Measurements from ENCODE around the gene NDUFA3. TPM values are rescaled to one million over a fixed set of nuclear protein-coding genes. Genes with fewer than 3 reads are reported as not detected.

NDUFA3 gene
- total RNA-seq, 2 donors from 2014 or later: 196 to 229 TPM

- 91 to 97% methylated on average over 8 to 17 of the region's 19 CpGs for whole genome bisulfite sequencing, 2 experiments (ENCODE audit: insufficient coverage in 1 of 2, insufficient read length in 1 of 2)
- H3K27me3 Mint-ChIP-seq (ENCODE audit: insufficient read depth): no peaks in the 10 kb centered on the region
- no peak overlapping the region for H3K27ac Mint-ChIP-seq
- H3K4me3 Mint-ChIP-seq: no peak overlapping the region
- H3K36me3 Mint-ChIP-seq (ENCODE audit: low read depth): peaks cover 76% of the 10 kb centered on the region
- no peak for TF ChIP-seq CTCF (conservative IDR thresholded peaks at IDR 0.05)
- no peak overlapping the region for H3K9ac ChIP-seq (ENCODE audit: extremely low read depth, low read length, poor library complexity, severe bottlenecking)
- no peak overlapping the region for H3K4me3 ChIP-seq (ENCODE audit: low read length)
- no peaks in the 10 kb centered on the region for H3K9me3 Mint-ChIP-seq
- H3K36me3 ChIP-seq (ENCODE audit: control insufficient read depth, insufficient read depth, low read length): peaks cover 90% of the 10 kb centered on the region
- no peaks in the 10 kb centered on the region for H3K9me3 ChIP-seq (ENCODE audit: control insufficient read depth, low read length)
- H3K4me1 ChIP-seq (ENCODE audit: control insufficient read depth, insufficient read depth, low read length): no peaks in the 10 kb centered on the region
- no peaks in the 10 kb centered on the region for H3K4me1 Mint-ChIP-seq
- no peak for DNase-seq
- no peak overlapping the region for H3K27ac ChIP-seq (ENCODE audit: low read depth, low read length)
- H3K27me3 ChIP-seq (ENCODE audit: control insufficient read depth, insufficient read depth, low read length, poor library complexity, severe bottlenecking): no peaks in the 10 kb centered on the region
Measured at GRCh38 chr19:54148158-54148557, 45.5 kb downstream of the NDUFA3 start.

GRCh38 chr19:54149021-54149812 lies 46.6 kb downstream of the NDUFA3 start:
- WGBS, 2 experiments (ENCODE audit: insufficient coverage in 1 of 2, insufficient read length in 1 of 2): 92 to 96% methylated on average over 7 to 12 of the region's 12 CpGs
- Histone ChIP-seq H3K4me3 (ENCODE audit: low read length) (no peak overlapping the region), H3K27ac (ENCODE audit: low read depth, low read length) (no peak overlapping the region), H3K4me1 (ENCODE audit: control insufficient read depth, insufficient read depth, low read length) (no peaks in the 10 kb centered on the region), H3K36me3 (ENCODE audit: control insufficient read depth, insufficient read depth, low read length) (peaks cover 90% of the 10 kb centered on the region), H3K27me3 (ENCODE audit: control insufficient read depth, insufficient read depth, low read length, poor library complexity, severe bottlenecking) (no peaks in the 10 kb centered on the region), H3K9me3 (ENCODE audit: control insufficient read depth, low read length) (no peaks in the 10 kb centered on the region), H3K9ac (ENCODE audit: extremely low read depth, low read length, poor library complexity, severe bottlenecking) (no peak overlapping the region)
- no peak for TF ChIP-seq CTCF (conservative IDR thresholded peaks at IDR 0.05)
- H3K36me3 Mint-ChIP-seq (ENCODE audit: low read depth): peaks cover 74% of the 10 kb centered on the region
- no peaks in the 10 kb centered on the region for H3K9me3 Mint-ChIP-seq
- no peaks in the 10 kb centered on the region for H3K4me1 Mint-ChIP-seq
- no peaks in the 10 kb centered on the region for H3K27me3 Mint-ChIP-seq (ENCODE audit: insufficient read depth)
- no peak overlapping the region for H3K4me3 Mint-ChIP-seq
- peak overlapping the region; percentile 26 for H3K27ac Mint-ChIP-seq
- DNase-seq: no peak

- no peak for TF ChIP-seq CTCF (conservative IDR thresholded peaks at IDR 0.05)
- Histone ChIP-seq H3K9ac (ENCODE audit: extremely low read depth, low read length, poor library complexity, severe bottlenecking) (no peak overlapping the region), H3K36me3 (ENCODE audit: control insufficient read depth, insufficient read depth, low read length) (peaks cover 89% of the 10 kb centered on the region), H3K4me1 (ENCODE audit: control insufficient read depth, insufficient read depth, low read length) (no peaks in the 10 kb centered on the region), H3K27me3 (ENCODE audit: control insufficient read depth, insufficient read depth, low read length, poor library complexity, severe bottlenecking) (no peaks in the 10 kb centered on the region), H3K4me3 (ENCODE audit: low read length) (no peak overlapping the region), H3K9me3 (ENCODE audit: control insufficient read depth, low read length) (no peaks in the 10 kb centered on the region), H3K27ac (ENCODE audit: low read depth, low read length) (no peak overlapping the region)
- H3K4me3 Mint-ChIP-seq: no peak overlapping the region
- H3K36me3 Mint-ChIP-seq (ENCODE audit: low read depth): peaks cover 74% of the 10 kb centered on the region
- 94 to 97% methylated on average over 20 to 23 of the region's 23 CpGs for WGBS, 2 experiments (ENCODE audit: insufficient coverage in 1 of 2, insufficient read length in 1 of 2)
- no peaks in the 10 kb centered on the region for H3K27me3 Mint-ChIP-seq (ENCODE audit: insufficient read depth)
- no peaks in the 10 kb centered on the region for H3K9me3 Mint-ChIP-seq
- H3K27ac Mint-ChIP-seq: no peak overlapping the region
- DNase-seq: no peak
- no peaks in the 10 kb centered on the region for H3K4me1 Mint-ChIP-seq
Measured at GRCh38 chr19:54151362-54152035, 48.8 kb downstream of the NDUFA3 start.
